AG09309 (cell line): ENCODE data around the gene SPRED1.

Experiments
- DNase-seq: peaks from one replicate; pipeline ENCODE4 v3.0.0-alpha.2; 2010; ENCODE audit warnings: low read depth
- H3K4me3 ChIP-seq: 2 replicates; pipeline ENCODE4 v1.5.1; 2011; ENCODE audit warnings: mild to moderate bottlenecking, low read depth, low read length, moderate library complexity; ENCODE audit not compliant: control insufficient read depth
- TF ChIP-seq, protein P1 (sequence below): IDR thresholded peaks from 2 replicates; pipeline ENCODE4 v1.5.1; 2011; ENCODE audit warnings: mild to moderate bottlenecking, low read depth, low read length, inconsistent platforms; ENCODE audit not compliant: insufficient read depth, control insufficient read depth; ENCODE audit errors: missing control alignments

Gene SPRED1

DNA sequence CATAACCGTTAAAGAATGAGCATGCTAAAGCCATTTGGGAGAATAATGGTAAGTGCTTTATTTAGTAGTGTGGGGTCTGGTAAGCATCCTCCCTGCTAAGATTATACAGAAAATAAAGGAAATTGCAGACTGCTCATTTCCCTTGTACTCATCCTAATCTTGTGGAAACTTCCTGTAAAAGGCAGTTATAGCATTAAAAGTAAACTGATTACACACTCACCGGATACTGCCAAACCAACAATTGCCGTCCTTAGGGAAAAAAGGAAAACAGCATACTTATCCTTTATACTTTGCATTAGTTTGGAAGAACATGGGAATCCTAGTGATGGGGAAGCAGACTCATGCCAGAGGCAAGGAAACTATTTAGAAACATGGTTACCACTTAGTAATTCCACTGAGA is 5.3 kb upstream of the SPRED1 start:
- no peak for DNase-seq
- H3K4me3 ChIP-seq, result no peak overlapping the region
- TF ChIP-seq, protein P1, sequence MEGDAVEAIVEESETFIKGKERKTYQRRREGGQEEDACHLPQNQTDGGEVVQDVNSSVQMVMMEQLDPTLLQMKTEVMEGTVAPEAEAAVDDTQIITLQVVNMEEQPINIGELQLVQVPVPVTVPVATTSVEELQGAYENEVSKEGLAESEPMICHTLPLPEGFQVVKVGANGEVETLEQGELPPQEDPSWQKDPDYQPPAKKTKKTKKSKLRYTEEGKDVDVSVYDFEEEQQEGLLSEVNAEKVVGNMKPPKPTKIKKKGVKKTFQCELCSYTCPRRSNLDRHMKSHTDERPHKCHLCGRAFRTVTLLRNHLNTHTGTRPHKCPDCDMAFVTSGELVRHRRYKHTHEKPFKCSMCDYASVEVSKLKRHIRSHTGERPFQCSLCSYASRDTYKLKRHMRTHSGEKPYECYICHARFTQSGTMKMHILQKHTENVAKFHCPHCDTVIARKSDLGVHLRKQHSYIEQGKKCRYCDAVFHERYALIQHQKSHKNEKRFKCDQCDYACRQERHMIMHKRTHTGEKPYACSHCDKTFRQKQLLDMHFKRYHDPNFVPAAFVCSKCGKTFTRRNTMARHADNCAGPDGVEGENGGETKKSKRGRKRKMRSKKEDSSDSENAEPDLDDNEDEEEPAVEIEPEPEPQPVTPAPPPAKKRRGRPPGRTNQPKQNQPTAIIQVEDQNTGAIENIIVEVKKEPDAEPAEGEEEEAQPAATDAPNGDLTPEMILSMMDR, result no peak

DNA sequence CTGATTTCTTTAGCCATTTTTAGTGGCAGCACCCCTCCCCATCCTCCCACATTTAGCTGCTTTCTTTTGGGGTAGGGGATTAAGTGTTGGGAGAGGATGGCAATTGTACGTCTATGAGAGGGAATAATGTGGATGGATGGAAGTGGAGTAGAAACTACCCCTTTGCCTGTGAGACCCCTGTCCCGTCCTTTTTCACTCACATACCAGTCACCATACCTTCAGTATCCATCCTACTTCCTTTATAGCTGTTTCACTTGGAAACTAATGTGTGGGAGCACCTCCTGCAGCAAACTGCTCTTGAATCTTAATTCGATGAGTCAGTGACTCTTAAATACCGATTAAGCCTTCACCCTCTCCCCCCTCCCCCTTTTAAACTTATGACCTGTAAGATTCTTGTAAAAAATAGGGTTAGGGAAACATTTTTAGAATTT is 730 bp downstream of the SPRED1 start:
- peak overlapping the region; percentile 98 for H3K4me3 ChIP-seq
- DNase-seq, result peak; percentile 28
- TF ChIP-seq, protein P1, result no peak

DNA sequence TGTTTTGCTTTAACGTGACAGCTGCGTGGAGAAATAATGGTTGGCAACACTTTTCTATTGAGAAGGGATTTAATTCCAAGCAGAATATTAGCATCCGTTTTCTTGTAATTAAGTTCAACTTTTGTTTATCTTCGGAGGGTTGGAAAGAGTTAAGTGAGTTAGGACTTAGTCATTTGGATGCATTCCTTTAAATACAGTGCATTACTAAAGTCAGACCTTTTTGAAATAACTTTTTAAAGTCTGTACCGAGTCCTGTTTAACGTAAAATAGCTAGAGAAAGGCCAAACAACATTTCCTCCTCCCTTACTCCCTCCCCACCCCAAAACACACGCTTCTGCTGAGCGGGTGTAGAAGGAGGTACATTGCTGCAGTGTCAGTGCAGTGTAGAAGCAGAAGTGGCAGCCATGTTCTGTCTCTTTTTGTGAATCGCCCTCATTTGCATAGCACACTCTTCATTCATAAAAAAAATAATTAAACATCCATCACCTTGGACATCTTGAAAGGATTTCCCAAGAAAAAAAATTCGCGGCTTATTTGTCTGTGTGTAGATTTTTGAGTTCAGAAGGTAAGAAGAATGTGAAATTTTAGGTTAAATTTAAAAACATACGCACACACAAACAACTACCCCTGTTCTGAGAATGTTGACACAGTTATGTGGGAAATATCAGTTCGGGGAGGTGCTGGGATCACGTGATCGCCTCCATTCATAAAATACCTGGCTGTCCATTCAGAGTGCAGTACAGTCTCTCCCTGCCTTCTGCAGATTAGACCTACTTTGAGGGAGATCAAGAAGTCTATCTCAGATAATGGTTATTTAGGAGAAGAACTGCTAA is 1.6 kb downstream of the SPRED1 start:
- peak overlapping the region; percentile 98 for H3K4me3 ChIP-seq
- no peak for DNase-seq
- TF ChIP-seq, protein P1, result no peak

DNA sequence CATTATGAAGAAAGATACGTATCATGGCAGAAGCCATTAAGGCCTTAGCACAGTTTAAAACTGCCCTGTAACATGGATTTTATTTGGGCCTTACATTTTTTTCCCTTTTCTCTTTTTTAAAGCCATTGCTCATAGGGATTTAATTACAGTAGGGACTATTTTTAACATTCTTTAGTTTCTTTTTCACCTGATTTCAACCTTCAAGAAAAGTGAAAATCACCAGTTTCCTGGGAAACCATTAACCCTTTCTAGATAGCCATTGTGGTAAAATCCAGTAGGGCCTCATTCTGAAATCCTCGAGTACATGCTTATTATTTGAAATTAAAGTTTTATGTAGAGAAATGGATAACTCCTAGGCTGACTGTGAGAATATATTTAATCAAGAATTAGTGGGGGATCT is 3.1 kb downstream of the SPRED1 start:
- no peak for DNase-seq
- TF ChIP-seq, protein P1, result no peak
- peak overlapping the region; percentile 98; the same call in 1 of the 2 replicates for H3K4me3 ChIP-seq

DNA sequence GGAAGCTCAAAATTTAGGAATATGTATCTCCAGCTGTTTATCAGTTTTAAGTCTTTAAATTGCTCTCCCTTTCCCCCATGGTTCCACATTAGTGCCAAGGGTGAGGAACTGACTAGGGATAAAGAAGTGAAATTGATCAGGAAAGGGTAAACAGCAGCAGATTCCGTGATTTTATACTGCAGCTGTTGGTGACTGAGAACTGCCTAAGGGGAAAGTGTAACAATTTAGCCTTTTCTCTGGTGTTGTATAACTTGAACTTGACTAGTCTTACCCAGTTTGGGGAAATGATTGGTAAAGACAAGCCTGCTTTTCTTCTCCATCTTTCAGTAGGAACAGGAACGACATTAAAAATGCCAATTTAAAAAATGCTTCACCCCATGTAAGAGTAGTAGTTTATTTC is 5.0 kb downstream of the SPRED1 start:
- H3K4me3 ChIP-seq, result no peak overlapping the region
- TF ChIP-seq, protein P1, result no peak
- DNase-seq, result no peak

DNA sequence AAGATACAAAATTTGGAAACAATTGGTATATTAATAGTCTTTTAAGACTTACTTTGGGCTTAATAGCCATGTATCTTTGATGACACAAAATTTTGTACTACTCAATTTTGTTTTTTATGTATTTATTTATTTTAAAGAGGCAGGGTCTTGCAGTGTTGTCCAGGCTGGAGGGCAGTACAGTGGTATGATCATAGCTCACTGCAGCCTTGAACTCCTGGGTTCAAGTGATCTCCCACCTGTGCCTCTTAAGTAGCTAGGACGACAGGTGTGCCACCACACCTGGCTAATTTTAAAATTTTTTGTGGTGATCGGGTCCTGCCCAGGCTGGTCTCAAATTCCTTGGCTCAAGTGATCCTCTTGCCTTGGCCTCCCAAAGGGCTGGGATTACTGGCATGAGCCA is 6.5 kb downstream of the SPRED1 start:
- DNase-seq, result no peak
- TF ChIP-seq, protein P1, result no peak
- no peak overlapping the region for H3K4me3 ChIP-seq
